Ascending aorta (tissue), 2 donors: ENCODE results near the gene WDHD1. TPM values are rescaled to one million over a fixed set of nuclear protein-coding genes. Genes with fewer than 3 reads are reported as not detected.
"Not testable (repeated sequence)": the region's sequence is repeated elsewhere in the genome, so short reads cannot be mapped to it uniquely, and the experiment has no call there.

Experiments
- DNase-seq, 2 donors: peaks; one replicate each; pipeline ENCODE4 v3.0.0-alpha.2; 2019; ENCODE audit warnings: low spot score in 2 of 2
- H3K27ac ChIP-seq, 2 donors: fragments of 200-600 bp; sonication (generic); one replicate each; pipeline ENCODE4 v1.5.1; 2016 to 2017; ENCODE audit warnings: mild to moderate bottlenecking in 1 of 2
- H3K27me3 ChIP-seq: fragments of 200-600 bp; sonication (generic); one replicate; pipeline ENCODE4 v1.5.1; 2017
- H3K36me3 ChIP-seq, 2 donors: fragments of 200-600 bp; sonication (generic); one replicate each; pipeline ENCODE4 v1.5.1; 2016
- H3K4me1 ChIP-seq, 2 donors: fragments of 200-600 bp; sonication (generic); one replicate each; pipeline ENCODE4 v1.5.1; 2016 to 2017; ENCODE audit warnings: mild to moderate bottlenecking in 1 of 2
- H3K4me3 ChIP-seq, 2 donors: fragments of 200-600 bp; sonication (generic); one replicate each; pipeline ENCODE4 v1.5.1; 2016 to 2017; ENCODE audit warnings: mild to moderate bottlenecking in 1 of 2
- H3K9me3 ChIP-seq, 2 donors: fragments of 200-600 bp; sonication (generic); one replicate each; pipeline ENCODE4 v1.5.1; 2016
- intact Hi-C: fragments of 100-400 bp; cut with DNase I; formaldehyde crosslinking; loops from one replicate; pipeline ENCODE4 v1.15.1; 2023
- total RNA-seq: library from RNA; depleted of rRNA; stranded (reverse); fragments of >200 nt; gene quantifications from one replicate; pipeline ENCODE4 v1.1.0, GENCODE V29; 2016
- TF ChIP-seq, protein P1 (sequence below), 3 experiments: fragments of 200-600 bp in 2 of 3; fragments of 450-650 bp in 1 of 3; sonication (generic) in 2 of 3; IDR thresholded peaks; one replicate each; pipeline ENCODE4 v1.5.1; 2016 to 2019; ENCODE audit warnings: antibody characterized with exemption in 3 of 3, mild to moderate bottlenecking in 1 of 3, moderate library complexity in 1 of 3

WDHD1 gene
- total RNA-seq, 1 donor from 2014 or later: 0.11 TPM

DNA sequence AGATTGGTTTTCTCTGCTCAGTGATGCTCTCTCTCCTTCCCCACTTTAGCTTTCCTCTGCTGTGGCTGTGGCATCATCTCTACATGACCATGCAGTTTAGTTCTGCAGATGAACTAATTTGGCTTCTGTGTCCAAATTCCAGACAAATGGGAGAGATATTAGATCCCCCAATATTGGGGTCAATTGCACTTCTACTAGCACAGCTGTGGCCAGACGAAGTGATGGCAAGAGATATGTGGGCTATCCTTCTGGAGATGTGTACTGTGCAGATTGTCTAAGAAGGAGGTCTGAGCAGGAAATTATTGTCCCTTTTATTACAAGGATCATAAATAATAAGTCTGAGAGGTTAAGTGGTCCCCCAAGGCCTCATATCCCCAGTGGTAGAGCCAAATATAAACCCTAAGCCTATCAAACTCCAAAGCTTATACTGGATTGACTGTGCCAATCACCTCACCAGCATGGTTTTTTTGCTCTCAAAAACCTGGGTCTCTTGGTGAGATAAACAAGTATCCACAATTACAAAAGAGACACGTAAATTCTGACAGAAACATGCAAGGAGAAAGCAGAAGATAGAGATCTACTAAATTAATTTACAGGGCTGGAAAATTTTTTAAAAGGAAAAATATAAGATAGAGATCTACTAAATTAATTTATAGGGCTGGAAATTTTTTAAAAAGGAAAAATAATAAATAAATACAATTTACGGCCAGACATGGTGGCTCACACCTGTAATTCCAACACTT lies 95.1 kb downstream of the WDHD1 start:
- H3K4me1 ChIP-seq: no peaks in the 10 kb centered on the region
- intact Hi-C loops: no loop called here
- TF ChIP-seq, protein P1, sequence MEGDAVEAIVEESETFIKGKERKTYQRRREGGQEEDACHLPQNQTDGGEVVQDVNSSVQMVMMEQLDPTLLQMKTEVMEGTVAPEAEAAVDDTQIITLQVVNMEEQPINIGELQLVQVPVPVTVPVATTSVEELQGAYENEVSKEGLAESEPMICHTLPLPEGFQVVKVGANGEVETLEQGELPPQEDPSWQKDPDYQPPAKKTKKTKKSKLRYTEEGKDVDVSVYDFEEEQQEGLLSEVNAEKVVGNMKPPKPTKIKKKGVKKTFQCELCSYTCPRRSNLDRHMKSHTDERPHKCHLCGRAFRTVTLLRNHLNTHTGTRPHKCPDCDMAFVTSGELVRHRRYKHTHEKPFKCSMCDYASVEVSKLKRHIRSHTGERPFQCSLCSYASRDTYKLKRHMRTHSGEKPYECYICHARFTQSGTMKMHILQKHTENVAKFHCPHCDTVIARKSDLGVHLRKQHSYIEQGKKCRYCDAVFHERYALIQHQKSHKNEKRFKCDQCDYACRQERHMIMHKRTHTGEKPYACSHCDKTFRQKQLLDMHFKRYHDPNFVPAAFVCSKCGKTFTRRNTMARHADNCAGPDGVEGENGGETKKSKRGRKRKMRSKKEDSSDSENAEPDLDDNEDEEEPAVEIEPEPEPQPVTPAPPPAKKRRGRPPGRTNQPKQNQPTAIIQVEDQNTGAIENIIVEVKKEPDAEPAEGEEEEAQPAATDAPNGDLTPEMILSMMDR (IDR thresholded peaks at IDR 0.05): no peak
- H3K27me3 ChIP-seq: no peaks in the 10 kb centered on the region
- H3K4me3 ChIP-seq: no peak overlapping the region
- DNase-seq: no peak
- H3K9me3 ChIP-seq: no peaks in the 10 kb centered on the region
- H3K36me3 ChIP-seq: no peaks in the 10 kb centered on the region
- no peak overlapping the region for H3K27ac ChIP-seq

DNA sequence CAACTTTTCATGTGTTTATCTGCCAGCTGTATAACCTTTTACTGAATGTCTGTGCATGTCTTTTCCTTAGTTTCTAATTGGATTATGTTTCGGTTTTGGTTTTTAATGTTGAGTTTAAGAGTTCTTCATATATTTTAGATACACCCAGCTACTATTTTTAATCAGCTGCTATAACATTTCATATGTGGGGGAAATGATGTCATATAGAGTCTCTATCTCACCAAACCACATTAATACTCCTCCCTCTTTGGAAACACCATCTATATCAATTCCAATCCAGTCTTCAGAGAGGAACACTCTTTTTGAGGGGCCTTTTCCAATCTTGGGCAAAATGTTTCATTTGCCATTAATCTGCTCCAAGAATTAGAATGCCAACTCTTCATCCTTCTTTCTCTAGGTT lies 95.8 kb downstream of the WDHD1 start:
- intact Hi-C loops: no loop called here
- DNase-seq: no peak
- TF ChIP-seq, protein P1 (IDR thresholded peaks at IDR 0.05): no peak

GRCh38 chr14:54929556-54929955 lies 97.3 kb downstream of the WDHD1 start:
- Histone ChIP-seq H3K4me1 (no peaks in the 10 kb centered on the region), H3K9me3 (no peaks in the 10 kb centered on the region), H3K4me3 (no peak overlapping the region), H3K36me3 (no peaks in the 10 kb centered on the region), H3K27ac (no peak overlapping the region), H3K27me3 (no peaks in the 10 kb centered on the region)
- intact Hi-C loops: no loop called here
- TF ChIP-seq, protein P1 (IDR thresholded peaks at IDR 0.05): no peak
- DNase-seq: no peak

More for the DNA sequence above, 95.8 kb downstream of the WDHD1 start:
- H3K9me3 ChIP-seq: no peaks in the 10 kb centered on the region
- H3K27me3 ChIP-seq: no peaks in the 10 kb centered on the region
- no peaks in the 10 kb centered on the region for H3K36me3 ChIP-seq
- H3K27ac ChIP-seq: no peak overlapping the region
- no peaks in the 10 kb centered on the region for H3K4me1 ChIP-seq
- H3K4me3 ChIP-seq: no peak overlapping the region

DNA sequence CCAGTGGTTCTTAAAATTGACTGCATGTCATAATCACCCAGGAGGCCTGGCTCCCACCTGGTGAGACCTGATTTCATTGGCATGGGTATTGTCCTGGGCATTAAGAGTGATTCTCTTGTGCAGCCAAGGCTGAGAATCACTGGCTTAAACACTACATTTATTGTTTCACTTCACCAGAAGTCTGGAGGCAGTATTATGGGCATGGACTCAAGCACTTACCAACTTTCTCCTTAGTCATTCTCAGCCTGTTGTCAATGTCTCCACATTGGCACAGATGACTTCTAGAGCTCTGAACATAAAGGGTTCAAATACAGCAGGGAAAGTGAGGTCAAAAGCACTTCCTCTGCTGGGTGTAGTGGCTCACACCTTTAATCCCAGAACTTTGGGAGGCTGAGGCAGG lies 98.7 kb downstream of the WDHD1 start:
- Histone ChIP-seq H3K36me3 (no peaks in the 10 kb centered on the region), H3K27me3 (no peaks in the 10 kb centered on the region), H3K9me3 (no peaks in the 10 kb centered on the region), H3K4me1 (no peaks in the 10 kb centered on the region), H3K27ac (no peak overlapping the region), H3K4me3 (no peak overlapping the region)
- intact Hi-C loops: no loop called here
- TF ChIP-seq, protein P1 (IDR thresholded peaks at IDR 0.05): no peak
- DNase-seq: no peak

- no peak for DNase-seq
- no peak overlapping the region for H3K4me3 ChIP-seq
Observed at GRCh38 chr14:54927551-54927950, 99.3 kb downstream of the WDHD1 start.

GRCh38 chr14:54926570-54926969 lies 100.3 kb downstream of the WDHD1 start:
- H3K9me3 ChIP-seq, H3K27me3 ChIP-seq, DNase-seq, intact Hi-C loops, H3K4me3 ChIP-seq, H3K4me1 ChIP-seq, H3K27ac ChIP-seq, H3K36me3 ChIP-seq: not testable (repeated sequence)

More at GRCh38 chr14:54927551-54927950, 99.3 kb downstream of the WDHD1 start:
- no peak overlapping the region for H3K27ac ChIP-seq
- TF ChIP-seq, protein P1 (IDR thresholded peaks at IDR 0.05): no peak
- no peaks in the 10 kb centered on the region for H3K36me3 ChIP-seq
- H3K9me3 ChIP-seq: no peaks in the 10 kb centered on the region
- no peaks in the 10 kb centered on the region for H3K27me3 ChIP-seq
- intact Hi-C loops: no loop called here
- H3K4me1 ChIP-seq: no peaks in the 10 kb centered on the region
